NT2/D1 (cell line): ENCODE results near the gene EMID1.

Experiments used
- YY1 ChIP-seq: IDR thresholded peaks from 2 replicates; pipeline ENCODE4 v1.6.1; 2011; ENCODE audit not compliant: insufficient read length, insufficient read depth
- ZNF274 ChIP-seq: IDR thresholded peaks from 2 replicates; pipeline ENCODE4 v1.6.1; 2011; ENCODE audit warnings: mild to moderate bottlenecking, low read depth, low read length

DNA sequence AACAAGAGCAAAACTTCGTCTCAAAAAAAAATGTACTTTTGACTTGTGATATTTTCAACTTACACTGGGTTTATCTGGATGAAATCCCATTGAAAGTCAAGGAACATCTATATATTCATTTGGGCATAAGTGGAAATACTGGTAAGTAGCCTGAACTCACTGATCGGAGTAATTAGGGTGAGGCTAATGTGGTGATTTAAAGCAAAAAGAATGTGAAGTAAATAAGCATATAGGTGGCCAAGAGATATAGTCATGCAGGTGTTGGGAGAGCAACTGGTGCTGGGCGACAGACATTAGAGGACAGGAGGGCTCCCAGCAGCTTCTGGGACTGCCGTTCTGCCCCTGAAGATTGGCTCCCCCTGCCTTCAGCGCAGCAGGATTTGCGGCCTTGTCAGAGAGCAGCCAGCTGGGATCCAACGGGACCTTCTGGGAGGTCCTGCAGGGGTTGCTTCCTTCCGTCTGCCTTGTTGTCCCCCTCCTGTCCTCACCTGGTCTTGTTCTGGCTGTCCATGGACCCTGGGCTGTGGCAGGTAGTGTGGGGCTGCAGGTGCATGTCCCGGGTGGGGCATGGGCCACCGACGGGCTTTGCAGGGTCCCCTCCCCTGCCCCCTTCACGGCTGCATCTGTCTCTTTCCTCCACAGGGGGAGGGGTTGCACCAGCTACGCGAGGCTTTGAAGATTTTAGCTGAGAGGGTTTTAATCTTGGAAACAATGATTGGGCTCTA lies 48.0 kb downstream of the EMID1 start:
- no peak for TF ChIP-seq ZNF274
- TF ChIP-seq YY1: no peak
